ENCODE data around the gene LYST.

LYST gene

DNA sequence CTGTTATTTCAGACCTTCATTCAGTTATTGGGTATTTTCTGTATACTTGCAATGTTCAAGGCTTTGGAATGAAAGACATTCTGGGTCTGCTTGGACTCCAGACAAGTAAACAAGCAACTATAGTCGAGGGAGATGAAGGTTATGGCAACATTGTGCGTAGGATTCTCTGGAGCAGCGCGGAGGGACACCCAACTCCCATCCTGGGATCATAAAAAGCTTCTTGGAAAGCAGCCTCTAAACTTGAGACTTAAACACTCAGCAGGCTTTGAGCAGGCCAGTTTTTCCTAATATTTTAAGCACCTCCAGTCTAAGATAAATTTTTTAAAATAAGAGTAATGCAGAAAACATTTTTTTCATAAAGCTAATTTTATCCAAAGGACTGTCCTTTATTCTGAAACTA is 7.6 kb upstream of the LYST start:
- H3K27ac ChIP-seq (ENCODE audit: low read depth, low read length, poor library complexity, severe bottlenecking) = no peak overlapping the region
- H3K9me3 ChIP-seq (ENCODE audit: low read length) = no peaks in the 10 kb centered on the region
- H3K9me2 ChIP-seq (ENCODE audit: low read depth, low read length) = no peaks in the 10 kb centered on the region
- no peak overlapping the region for H2AFZ ChIP-seq (ENCODE audit: low read length)
- H3K27me3 ChIP-seq (ENCODE audit: insufficient read depth, low read length) = no peaks in the 10 kb centered on the region
- H3K4me3 ChIP-seq (ENCODE audit: low read depth, low read length, poor library complexity, severe bottlenecking) = no peak overlapping the region
- no peak overlapping the region for H3K4me2 ChIP-seq (ENCODE audit: low read length)
- H3K79me2 ChIP-seq (ENCODE audit: insufficient read depth, low read length) = no peaks in the 10 kb centered on the region
- no peak for TF ChIP-seq EZH2 (IDR thresholded peaks at IDR 0.05; ENCODE audit: borderline replicate concordance, low read length)
- TF ChIP-seq, protein P1, sequence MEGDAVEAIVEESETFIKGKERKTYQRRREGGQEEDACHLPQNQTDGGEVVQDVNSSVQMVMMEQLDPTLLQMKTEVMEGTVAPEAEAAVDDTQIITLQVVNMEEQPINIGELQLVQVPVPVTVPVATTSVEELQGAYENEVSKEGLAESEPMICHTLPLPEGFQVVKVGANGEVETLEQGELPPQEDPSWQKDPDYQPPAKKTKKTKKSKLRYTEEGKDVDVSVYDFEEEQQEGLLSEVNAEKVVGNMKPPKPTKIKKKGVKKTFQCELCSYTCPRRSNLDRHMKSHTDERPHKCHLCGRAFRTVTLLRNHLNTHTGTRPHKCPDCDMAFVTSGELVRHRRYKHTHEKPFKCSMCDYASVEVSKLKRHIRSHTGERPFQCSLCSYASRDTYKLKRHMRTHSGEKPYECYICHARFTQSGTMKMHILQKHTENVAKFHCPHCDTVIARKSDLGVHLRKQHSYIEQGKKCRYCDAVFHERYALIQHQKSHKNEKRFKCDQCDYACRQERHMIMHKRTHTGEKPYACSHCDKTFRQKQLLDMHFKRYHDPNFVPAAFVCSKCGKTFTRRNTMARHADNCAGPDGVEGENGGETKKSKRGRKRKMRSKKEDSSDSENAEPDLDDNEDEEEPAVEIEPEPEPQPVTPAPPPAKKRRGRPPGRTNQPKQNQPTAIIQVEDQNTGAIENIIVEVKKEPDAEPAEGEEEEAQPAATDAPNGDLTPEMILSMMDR (IDR thresholded peaks at IDR 0.05; ENCODE audit: low read length) = no peak
- no peaks in the 10 kb centered on the region for H3F3A ChIP-seq (ENCODE audit: insufficient read depth, low read length)
- no peak overlapping the region for H3K9ac ChIP-seq (ENCODE audit: low read length)
- no peaks in the 10 kb centered on the region for H4K20me1 ChIP-seq (ENCODE audit: insufficient read depth, low read length)
- H3K4me1 ChIP-seq (ENCODE audit: insufficient read depth, low read length, severe bottlenecking) = no peaks in the 10 kb centered on the region
- H3K36me3 ChIP-seq (ENCODE audit: insufficient read depth, low read length) = no peaks in the 10 kb centered on the region

DNA sequence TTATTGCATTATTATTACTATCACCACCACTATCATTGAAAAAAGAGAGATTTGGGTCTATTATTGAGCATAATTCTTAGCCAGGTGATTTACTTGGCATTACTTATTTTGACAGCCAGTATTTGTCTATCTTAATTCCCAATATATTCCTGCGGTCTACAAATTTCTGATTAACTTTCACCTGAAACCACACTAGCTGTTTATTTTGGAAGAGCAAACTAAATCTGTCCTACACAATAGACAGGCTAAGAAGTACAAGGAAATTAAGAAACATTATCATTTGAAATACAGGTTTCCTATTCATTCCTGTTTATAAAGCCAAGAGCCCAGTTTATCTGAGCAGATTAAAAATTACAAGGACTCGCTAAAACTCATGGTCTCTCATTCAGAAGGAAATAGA is 6.9 kb upstream of the LYST start:
- Histone ChIP-seq H2AFZ (ENCODE audit: low read length) (no peak overlapping the region), H3K27ac (ENCODE audit: low read depth, low read length, poor library complexity, severe bottlenecking) (no peak overlapping the region), H3K4me3 (ENCODE audit: low read depth, low read length, poor library complexity, severe bottlenecking) (no peak overlapping the region), H3K9ac (ENCODE audit: low read length) (no peak overlapping the region), H3F3A (ENCODE audit: insufficient read depth, low read length) (no peaks in the 10 kb centered on the region), H3K4me2 (ENCODE audit: low read length) (no peak overlapping the region), H3K79me2 (ENCODE audit: insufficient read depth, low read length) (no peaks in the 10 kb centered on the region), H3K4me1 (ENCODE audit: insufficient read depth, low read length, severe bottlenecking) (no peaks in the 10 kb centered on the region), H3K36me3 (ENCODE audit: insufficient read depth, low read length) (no peaks in the 10 kb centered on the region), H3K27me3 (ENCODE audit: insufficient read depth, low read length) (no peaks in the 10 kb centered on the region), H3K9me3 (ENCODE audit: low read length) (no peaks in the 10 kb centered on the region), H3K9me2 (ENCODE audit: low read depth, low read length) (no peaks in the 10 kb centered on the region), H4K20me1 (ENCODE audit: insufficient read depth, low read length) (no peaks in the 10 kb centered on the region)
- no peak for TF ChIP-seq EZH2 (IDR thresholded peaks at IDR 0.05; ENCODE audit: borderline replicate concordance, low read length)
- TF ChIP-seq, protein P1 (IDR thresholded peaks at IDR 0.05; ENCODE audit: low read length) = no peak

DNA sequence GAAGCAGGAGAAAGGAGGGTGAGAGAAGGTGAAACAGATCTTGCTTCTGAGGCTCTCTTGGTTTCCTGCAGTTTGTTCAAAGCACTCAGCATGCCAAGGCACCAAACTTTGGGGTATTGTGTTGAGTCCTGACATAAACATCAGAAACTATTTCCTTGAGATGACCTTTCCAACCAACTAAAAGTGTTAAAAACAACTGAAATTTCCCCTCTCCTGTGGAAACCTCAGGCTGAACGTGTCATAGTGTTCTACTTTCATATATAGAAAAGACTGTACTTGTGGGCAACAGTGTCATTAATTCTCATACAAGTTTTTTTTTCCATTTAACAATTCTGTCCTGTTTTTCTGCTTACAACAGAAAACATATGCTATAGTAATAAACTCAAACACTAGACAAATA is 6.3 kb upstream of the LYST start:
- no peak overlapping the region for H3K4me2 ChIP-seq (ENCODE audit: low read length)
- no peaks in the 10 kb centered on the region for H3K27me3 ChIP-seq (ENCODE audit: insufficient read depth, low read length)
- TF ChIP-seq, protein P1 (IDR thresholded peaks at IDR 0.05; ENCODE audit: low read length) = no peak
- no peak for TF ChIP-seq EZH2 (IDR thresholded peaks at IDR 0.05; ENCODE audit: borderline replicate concordance, low read length)
- H3K79me2 ChIP-seq (ENCODE audit: insufficient read depth, low read length) = no peaks in the 10 kb centered on the region
- H3K4me1 ChIP-seq (ENCODE audit: insufficient read depth, low read length, severe bottlenecking) = peaks cover 5% of the 10 kb centered on the region
- H3K9me3 ChIP-seq (ENCODE audit: low read length) = no peaks in the 10 kb centered on the region
- no peaks in the 10 kb centered on the region for H4K20me1 ChIP-seq (ENCODE audit: insufficient read depth, low read length)
- H3K36me3 ChIP-seq (ENCODE audit: insufficient read depth, low read length) = no peaks in the 10 kb centered on the region
- H2AFZ ChIP-seq (ENCODE audit: low read length) = no peak overlapping the region
- H3K27ac ChIP-seq (ENCODE audit: low read depth, low read length, poor library complexity, severe bottlenecking) = no peak overlapping the region
- no peak overlapping the region for H3K9ac ChIP-seq (ENCODE audit: low read length)
- H3K4me3 ChIP-seq (ENCODE audit: low read depth, low read length, poor library complexity, severe bottlenecking) = no peak overlapping the region
- no peaks in the 10 kb centered on the region for H3F3A ChIP-seq (ENCODE audit: insufficient read depth, low read length)
- no peaks in the 10 kb centered on the region for H3K9me2 ChIP-seq (ENCODE audit: low read depth, low read length)

Data from OCI-LY1 (cell line).